GM19043 (cell line): ENCODE results near the gene C19orf44.
"Not testable (repeated sequence)": the region's sequence is repeated elsewhere in the genome, so short reads cannot be mapped to it uniquely, and the experiment has no call there.

Experiments
- ATAC-seq: cut with Tn5 transposase; IDR thresholded peaks from one replicate; pipeline ENCODE4 v1.9.1; 2021; ENCODE audit warnings: low read depth; ENCODE audit not compliant: unreplicated experiment

C19orf44 gene

DNA sequence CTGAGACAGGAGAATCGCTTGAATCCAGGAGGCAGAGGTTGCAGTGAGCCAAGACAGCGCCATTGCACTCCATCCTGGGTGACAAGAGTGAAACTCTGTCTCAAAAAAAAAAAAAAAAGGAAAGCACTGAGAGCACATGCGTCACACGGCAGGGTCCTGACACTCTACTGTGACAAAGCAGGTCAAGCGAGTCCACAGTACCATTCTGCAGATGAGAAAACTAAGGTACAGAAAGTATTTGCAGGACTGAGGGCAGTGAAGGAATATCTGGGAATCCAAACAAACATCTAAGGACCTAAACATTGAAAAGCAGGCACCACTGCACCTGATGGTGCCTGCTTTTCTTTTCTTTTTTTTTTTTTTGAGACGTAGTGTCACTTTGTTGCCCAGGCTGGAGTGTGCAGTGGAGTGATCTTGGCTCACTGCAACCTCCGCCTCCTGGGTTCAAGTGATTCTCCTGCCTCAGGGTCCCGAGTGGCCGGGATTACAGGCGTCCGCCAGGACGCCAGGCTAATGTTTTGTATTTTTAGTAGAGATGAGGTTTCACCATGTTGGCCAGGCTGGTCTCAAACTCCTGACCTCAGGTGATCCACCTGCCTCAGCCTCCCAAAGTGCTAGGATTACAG lies 29.3 kb upstream of the C19orf44 start:
- not testable (repeated sequence) for ATAC-seq

DNA sequence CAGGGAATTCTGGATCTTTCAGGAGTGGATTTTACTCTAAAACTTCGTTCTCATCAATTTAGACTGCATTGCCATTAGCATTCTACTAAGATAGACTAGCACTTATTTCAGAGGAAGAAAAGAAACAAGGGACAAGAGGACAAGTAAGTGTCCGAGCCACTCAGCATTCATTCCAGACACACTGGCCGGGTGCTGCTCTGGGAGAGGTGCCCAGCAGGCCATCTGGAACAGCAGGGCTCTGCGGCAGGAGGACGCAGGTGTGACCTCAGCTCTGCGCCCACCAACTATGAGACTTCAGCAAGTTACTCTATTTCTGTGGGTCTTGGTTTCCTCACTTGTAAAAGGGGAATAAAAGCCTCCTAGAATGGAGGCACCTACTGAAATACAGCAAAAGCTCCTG lies 28.6 kb upstream of the C19orf44 start:
- no peak for ATAC-seq

DNA sequence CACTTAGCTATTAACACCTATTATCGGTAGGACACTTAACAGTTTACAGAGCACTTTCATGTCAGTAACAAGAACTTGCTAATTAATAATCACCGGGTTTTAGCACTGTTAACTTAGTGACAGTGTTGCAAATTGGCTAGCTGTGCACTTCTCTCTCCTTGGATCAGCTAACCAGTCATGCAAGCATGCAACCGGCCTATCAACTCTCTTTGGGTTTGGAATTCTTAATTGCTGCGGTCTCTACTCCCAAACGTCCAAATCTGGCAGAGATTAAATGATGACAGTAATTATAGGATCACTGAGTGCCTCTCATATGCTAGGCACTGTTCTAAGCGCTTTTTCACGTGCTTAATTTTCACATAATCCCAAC lies 25.7 kb upstream of the C19orf44 start:
- no peak for ATAC-seq

DNA sequence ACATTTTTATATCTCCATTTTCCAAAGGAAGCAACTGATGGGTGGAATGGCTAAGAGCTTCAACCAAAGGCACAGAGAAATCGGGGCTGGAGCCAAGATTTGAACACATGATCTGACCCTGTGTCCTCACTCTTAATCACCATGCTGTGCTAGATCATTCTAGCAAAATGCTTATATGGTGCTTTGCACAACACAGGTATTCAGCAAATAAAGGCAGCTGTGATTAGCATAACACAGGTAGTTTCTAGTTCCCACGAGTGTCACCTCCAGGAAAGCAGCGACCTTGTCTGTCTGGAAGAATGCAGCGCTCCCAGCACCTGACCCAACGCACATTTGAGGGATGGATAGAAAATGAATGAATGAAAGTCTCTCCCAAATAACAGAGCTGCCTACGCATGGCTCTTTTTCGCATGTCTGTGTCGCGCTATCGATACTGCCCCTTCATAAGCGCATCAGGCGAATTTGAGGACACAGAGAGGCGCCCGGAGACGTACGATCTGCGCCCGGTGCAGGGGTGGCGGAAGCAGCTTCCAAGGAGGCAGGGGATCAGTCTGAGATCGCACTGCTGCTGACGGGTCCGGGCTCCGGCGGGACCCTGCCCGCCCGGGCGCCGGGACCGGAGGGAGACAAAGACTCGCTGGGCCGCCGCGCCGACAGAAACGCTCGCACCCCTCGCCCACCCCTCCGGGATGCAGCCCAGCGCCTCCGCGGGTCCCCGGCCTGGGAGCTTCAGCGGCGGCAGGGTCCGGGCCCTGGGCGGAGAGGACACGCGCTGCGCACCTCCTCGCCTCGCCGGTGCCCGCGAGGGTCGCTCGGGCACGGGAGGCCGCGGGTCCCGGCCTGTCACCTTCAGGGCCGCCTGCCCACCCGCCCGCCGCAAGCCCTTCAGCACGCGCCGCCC lies 25.0 kb upstream of the C19orf44 start:
- no peak for ATAC-seq

DNA sequence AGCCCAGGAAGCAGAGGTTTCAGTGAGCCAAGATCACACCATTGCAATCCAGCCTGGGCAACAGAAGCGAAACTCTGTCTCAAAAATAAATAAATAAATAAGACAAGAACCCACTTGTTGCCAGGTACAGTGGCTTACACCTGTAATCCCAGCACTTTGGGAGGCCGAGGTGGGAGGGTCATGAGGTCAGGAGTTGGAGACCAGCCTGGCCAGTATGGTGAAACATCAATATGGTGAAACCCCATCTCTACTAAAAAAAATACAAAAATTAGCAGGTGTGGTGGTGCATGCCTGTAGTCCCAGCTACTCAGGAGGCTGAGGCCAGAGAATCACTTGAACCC lies 23.7 kb upstream of the C19orf44 start:
- not testable (repeated sequence) for ATAC-seq

DNA sequence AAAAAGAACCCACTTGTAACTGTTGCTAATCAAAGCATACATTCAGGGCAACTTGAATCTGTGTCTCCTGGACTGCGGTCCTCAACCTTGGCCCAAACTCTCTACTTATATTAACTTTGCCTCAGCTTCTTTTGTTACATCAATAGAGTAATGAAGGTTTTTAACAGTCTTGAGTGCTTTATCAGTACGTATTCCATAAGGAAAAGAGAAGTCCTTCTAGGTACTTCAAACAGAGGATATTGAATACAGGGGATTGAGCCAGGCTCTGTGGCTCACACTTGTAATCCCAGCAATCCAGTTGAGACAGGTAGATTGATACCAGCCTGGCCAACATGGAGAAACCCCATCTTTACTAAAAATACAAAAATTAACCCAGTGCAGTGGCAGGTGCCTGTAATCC lies 23.2 kb upstream of the C19orf44 start:
- ATAC-seq, result no peak

DNA sequence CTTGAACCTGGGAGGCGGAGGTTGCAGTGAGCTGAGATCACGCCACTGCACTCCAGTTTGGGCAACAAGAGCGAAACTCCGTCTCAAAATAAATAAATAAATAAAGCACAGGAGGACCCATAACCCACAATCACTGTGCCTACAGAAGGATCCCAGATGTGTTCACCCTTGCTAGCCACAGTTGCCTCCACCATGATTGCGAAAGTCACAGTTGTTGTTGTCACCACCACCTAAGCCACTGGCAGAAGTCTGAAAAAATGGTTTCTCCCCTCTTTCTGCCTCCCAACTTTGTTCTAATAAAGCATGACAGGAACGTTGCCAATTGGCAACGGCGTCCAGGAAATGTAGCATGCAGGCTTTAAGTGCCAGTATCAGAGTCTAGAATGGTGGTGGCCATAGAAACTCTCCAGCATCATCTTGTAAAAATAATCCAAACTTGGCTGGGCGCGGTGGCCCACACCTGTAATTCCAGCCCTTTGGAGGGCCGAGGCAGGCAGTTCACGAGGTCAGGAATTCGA lies 22.3 kb upstream of the C19orf44 start:
- ATAC-seq, result no peak

DNA sequence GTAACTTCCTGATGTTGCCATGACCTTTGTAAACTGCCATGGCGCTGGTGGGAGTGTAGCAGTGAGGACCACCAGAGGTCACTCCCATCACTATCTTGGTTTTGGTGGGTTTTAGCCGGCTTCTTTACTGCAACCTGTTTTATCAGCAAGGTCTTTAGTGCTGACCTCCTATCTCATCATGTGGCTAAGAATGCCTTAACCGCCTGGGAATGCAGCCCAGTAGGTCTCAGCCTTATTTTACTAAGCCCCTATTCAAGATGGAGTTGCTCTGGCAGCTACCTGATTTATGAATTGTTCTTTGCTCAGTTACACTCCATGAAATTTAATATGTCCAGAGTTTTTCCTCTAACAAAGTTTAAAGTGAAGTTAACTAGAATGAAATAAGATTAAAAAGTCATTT lies 19.8 kb upstream of the C19orf44 start:
- no peak for ATAC-seq

DNA sequence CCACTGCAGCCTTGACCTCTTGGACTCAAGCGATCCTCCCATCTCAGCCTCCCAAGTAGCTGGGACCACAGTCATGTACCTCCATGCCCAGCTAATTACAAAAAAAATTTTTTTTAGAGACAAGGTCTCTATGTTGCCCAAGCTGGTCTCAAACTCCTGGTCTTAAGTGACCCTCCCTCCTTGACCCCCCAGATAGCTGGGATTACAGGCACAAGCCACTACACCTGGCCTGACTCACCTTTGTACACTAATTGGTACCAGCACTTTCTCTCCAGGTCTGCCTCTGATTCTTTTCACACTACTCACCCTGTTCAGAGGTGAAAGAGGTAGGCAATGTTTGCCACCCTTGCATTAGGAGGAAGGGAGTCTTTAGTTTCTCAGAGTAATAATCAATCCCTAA lies 18.9 kb upstream of the C19orf44 start:
- no peak for ATAC-seq

DNA sequence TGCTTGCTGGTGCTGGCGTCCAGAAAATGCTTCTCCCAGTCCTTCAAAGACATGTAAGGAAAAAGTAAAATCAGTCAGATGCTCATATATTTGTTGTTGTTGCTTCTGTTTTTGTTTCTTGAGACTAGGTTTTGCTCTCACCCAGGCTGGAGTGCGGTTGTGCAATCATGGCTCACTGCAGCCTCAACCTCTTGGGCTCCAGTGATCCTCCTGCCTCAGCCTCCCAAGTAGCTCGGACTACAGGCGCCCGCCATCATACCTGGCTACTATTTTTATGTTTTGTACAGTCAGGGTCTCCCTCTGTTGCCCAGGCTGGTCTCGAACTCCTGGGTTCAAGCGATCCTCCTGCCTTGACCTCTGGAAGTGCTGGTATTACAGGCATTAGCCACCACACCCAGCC lies 13.4 kb upstream of the C19orf44 start:
- no peak for ATAC-seq

DNA sequence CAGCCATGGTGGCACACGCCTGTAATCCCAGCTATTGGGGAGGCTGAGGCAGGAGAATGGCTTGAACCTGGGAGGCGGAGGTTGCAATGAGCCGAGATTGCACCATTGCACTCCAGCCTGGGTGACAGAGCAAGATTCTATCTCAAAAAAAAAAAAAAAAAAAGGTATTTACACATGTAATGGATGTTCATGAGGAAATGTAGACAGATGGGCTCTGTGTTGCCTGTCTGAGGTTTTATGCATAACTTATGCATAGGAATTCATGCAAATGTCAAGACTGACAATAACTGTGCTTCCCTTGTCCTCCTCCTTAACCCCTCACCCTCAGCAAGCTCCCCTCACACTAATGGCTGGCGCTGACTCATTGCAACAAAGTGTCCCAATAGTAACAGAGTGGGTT lies 9.7 kb upstream of the C19orf44 start:
- ATAC-seq, result not testable (repeated sequence)

DNA sequence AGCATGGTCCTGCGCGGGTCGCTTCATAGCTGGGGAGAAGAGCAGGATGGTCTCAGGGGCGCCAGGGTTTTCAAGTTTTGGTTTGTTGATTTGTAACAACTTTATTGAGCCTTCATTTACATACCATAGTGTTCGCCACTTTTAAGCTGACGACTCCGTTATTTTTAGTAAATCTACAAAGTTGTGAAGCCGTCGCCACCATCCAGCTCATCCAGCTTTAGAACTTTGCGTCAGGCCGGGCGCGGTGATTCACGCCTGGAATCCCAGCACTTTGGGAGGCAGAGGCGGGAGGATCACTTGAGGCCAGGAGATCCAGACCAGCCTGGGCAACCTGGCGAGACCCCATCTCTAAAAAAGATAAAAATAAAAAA lies 404 bp downstream of the C19orf44 start:
- no peak for ATAC-seq

DNA sequence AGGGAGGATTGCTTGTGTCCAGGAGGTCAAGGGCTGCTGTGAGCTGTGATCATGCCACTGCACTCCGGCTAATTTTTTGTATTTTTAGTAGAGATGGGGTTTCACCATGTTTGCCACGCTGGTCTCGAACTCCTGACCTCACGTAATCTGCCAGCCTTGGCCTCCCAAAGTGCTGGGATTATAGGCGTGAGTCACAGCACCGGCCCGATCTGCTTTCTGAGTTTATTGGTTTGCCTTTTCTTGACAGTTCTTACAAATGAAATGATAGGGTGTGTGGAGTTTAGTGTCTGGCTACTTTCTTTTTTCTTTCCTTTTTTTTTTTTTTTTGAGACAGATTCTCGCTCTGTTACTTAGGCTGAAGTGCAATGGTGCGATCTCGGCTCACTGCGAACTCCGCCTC lies 848 bp downstream of the C19orf44 start:
- no peak for ATAC-seq

DNA sequence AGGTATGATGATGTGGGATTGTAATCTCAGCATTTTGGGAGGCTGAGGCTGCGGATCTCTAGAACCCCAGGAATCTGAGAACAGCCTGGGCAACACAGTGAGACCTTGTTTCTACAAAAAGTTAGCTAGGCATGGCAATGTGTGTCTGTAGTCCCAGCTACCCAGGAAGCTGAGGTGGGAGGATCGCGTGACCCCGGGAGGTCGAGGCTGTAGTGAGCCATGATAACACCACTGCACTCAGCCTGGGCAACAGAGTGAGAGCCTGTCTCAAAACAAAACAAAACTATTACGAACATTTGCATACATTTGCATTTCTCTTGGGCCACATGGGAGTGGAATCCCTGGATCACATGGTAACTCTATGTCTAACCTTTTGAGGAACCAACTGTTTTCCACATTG lies 1.6 kb downstream of the C19orf44 start:
- no peak for ATAC-seq

DNA sequence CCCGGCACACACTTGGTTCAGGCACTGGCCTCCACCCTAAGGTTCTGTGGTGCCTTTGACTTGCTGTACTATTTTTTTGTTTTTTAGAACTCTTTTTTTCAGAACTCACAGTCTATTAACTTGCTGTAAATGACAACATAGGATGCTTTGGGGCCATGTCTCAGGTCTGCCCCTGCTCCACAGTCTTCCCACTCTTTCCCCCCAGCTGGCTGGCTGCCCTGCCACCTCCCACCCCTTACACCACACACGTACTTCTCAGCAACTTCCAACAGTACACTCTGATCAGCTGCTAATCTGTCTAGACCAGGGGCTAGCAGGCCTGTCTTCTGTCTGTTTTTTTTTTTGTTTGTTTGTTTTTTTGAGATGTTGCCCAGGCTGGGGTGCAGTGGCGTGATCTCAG lies 8.1 kb downstream of the C19orf44 start:
- ATAC-seq, result no peak

DNA sequence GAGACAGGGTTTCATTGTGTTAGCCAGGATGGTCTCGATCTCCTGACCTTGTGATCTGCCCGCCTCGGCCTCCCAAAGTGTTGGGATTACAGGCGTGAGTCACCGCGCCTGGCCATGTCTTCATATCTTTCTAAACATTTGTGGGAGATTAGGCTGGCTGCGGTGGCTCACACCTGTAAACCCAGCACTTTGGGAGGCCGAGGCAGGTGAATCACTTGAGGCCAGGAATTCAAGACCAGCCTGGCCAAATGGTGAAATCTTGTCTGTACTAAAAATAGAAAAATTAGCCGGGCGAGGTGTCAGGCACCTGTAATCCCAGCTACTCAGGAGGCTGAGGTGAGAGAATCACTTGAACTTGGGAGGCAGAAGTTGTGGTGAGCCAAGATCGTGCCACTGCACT lies 10.0 kb downstream of the C19orf44 start:
- ATAC-seq, result not testable (repeated sequence)

DNA sequence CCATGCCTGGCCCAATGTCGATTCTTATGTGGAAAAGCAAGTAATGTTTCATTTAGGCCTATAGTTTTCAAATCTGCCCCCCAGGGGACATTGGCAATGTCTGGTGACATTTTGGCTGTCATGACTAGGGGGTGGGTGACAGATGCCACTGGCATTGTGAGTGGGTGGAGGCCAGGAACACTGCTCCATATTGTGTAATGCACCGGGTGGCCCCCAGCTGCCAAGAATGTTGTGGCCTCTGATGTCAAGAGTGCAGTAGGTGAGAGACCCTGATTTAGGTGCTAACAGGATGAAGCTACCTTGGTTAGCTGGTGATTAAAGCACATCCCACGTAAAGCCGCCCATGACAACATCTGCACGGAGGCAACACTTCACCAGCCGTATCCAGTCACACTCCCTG lies 10.8 kb downstream of the C19orf44 start:
- ATAC-seq, result no peak

DNA sequence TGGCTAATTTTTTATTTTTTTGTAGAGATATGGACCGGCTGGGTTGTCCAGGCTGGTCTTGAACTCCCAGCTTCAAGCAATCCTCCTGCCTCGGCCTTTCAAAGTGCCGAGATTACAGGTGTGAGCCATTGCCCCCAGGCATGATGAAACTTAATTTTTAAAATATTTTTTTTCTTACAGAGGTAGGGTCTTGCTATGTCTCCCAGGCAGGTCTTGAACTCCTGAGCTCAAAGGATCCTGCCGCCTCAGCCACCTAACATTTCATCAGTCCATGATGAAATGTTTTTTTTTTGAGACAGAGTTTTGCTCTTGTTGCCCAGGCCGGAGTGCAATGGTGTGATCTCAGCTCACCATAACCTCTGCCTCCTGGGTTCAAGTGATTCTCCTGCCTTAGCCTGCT lies 12.4 kb downstream of the C19orf44 start:
- ATAC-seq, result no peak

DNA sequence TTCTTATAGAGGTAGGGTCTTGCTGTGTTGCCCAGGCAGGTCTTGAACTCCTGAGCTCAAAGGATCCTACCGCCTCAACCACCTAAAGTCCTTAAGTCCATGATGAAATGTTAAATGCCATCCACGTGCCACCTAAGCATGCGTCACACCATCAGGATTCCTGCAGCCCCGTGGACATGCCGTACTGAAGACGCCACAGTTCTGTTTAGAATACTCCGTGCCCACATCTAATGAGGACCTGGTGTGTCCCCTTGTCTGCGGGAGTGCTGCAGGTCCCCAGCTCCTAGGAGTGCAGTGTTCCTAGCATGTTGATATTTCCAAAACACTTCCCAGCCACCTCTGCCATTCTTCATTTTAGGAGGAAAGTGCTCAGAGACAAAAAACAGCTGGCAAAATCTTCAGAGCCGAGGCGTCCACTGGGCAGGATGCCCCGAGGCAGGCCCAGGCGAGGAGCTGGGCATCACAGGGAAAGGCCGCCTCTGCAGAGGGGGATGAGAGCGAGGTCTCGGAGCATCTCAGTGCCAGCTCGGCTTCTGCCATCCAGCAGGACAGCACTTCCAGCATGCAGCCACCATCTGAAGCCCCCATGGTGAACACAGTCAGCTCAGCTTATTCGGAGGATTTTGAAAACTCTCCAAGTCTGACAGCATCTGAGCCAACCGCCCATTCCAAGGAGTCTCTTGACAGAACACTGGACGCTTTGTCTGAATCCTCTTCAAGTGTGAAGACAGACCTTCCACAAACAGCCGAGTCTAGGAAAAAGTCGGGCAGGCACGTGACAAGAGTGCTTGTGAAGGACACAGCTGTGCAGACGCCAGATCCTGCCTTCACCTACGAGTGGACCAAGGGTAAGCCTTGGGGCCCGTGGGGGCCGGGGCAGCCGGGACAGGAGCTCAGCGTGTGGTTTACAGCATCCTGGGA lies 13.2 kb downstream of the C19orf44 start:
- ATAC-seq, result no peak

DNA sequence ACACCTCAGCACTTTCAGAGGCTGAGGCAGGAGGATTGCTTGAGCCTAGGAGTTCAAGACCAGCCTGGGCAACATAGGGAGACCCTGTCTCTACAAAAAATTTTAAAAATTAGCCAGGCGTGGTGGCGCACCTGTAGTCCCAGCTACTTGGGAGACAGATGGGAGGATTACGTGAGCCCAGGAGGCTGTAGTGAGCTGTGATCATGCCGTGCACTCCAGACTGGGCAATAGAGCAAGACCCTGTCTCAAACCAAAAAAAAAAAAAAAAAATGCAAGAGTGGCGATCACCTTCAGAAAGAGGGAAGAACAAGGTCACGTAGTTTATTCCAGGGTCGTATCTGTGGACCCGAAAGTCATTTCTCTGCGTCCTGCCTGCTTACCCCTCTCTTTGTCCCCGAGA lies 16.4 kb downstream of the C19orf44 start:
- ATAC-seq, result not testable (repeated sequence)

DNA sequence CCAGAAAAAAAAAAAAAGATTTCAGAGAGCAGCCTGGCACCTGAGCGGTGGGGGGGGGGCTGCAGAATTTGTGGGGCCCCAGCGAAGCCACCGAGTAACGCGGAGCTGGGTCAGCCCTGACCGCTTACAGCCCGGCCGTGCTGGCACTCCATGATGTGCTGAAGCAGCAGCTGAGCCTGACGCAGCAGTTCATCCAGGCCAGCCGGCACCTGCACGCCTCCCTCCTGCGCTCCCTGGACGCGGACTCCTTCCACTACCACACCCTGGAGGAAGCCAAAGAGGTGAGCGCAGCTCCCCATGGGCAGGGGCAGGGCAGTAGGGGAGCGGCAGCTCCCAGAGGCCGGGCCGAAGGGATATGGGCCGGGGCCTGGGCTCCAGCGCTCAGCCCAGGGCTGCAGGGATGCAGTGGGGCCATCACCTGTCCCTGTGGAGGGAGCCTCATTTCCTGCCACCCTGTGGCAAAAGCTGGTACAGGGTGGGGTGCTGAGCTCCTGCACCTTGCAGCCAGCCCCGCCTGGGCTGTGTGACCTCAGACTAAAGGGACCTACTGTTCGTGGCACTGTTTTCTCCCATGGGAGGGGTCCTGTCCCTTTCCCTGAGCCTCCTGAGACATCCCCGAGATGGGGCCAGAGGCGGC lies 18.3 kb downstream of the C19orf44 start:
- no peak for ATAC-seq
